ENCODE measurements around the gene WDFY4. TPM values are rescaled to one million over a fixed set of nuclear protein-coding genes. Genes with fewer than 3 reads are reported as not detected.

Gene WDFY4
- total and polyA plus RNA-seq, 2 of the 13 experiments (the other 11 are each of a cell fraction or from before 2014, with no cell fraction given): not detected

DNA sequence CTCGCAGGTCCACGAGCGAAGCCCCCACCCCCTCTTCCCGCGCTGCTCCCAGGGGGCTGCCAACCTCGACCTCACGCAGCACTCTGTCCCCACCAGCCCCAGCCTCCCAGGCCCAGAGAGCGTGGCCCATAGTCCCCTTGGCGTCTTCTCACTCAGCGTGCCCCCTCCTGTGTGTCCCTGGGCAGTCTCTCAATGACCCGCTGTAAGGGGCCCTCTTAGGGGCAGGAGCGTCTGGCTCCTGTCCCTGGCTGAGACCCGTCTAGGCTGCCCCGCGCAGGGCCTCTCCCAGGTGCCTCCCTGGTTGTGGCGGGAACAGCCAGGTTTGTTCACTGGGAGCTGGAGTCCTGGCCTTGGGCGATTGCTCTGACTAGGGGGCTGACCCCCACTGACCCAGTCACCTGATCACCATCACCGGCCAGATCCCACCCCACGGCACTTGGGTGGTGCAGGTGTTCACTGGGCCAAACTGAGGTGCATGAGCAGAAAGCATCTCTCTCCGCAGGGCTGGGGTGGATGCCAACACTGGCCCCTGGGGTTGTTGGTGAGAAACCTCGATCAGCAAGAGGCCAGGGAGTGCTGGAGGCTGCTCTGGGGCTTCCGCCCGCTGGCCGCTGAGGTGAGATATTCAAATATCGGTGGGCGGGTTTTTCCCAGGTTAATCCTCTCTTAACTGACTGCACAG lies 12.6 kb upstream of the WDFY4 start (continued):
- TF ChIP-seq, protein P1, sequence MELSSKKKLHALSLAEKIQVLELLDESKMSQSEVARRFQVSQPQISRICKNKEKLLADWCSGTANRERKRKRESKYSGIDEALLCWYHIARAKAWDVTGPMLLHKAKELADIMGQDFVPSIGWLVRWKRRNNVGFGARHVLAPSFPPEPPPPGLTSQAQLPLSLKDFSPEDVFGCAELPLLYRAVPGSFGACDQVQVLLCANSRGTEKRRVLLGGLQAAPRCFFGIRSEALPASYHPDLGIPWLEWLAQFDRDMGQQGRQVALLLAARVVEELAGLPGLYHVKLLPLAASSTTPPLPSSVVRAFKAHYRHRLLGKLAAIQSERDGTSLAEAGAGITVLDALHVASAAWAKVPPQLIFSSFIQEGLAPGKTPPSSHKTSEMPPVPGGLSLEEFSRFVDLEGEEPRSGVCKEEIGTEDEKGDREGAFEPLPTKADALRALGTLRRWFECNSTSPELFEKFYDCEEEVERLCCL (CRISPR knock-in tag; IDR thresholded peaks at IDR 0.05; ENCODE audit: borderline replicate concordance): no peak
- no peak for TF ChIP-seq BRCA1 (CRISPR knock-in tag; IDR thresholded peaks at IDR 0.05)
- TF ChIP-seq, protein P2, sequence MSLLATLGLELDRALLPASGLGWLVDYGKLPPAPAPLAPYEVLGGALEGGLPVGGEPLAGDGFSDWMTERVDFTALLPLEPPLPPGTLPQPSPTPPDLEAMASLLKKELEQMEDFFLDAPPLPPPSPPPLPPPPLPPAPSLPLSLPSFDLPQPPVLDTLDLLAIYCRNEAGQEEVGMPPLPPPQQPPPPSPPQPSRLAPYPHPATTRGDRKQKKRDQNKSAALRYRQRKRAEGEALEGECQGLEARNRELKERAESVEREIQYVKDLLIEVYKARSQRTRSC (CRISPR knock-in tag; IDR thresholded peaks at IDR 0.05; ENCODE audit: low read depth): no peak
- TF ChIP-seq SRSF1 (optimal IDR thresholded peaks at IDR 0.05; ENCODE audit: low read depth, low read length): no peak
- no peak for TF ChIP-seq ZNF562 (CRISPR knock-in tag; IDR thresholded peaks at IDR 0.05; ENCODE audit: borderline replicate concordance)
- no peak for TF ChIP-seq FIP1L1 (IDR thresholded peaks at IDR 0.05; ENCODE audit: borderline replicate concordance, insufficient read depth, low read depth, low read length)
- no peak for TF ChIP-seq THAP11 (CRISPR knock-in tag; IDR thresholded peaks at IDR 0.05)

DNA sequence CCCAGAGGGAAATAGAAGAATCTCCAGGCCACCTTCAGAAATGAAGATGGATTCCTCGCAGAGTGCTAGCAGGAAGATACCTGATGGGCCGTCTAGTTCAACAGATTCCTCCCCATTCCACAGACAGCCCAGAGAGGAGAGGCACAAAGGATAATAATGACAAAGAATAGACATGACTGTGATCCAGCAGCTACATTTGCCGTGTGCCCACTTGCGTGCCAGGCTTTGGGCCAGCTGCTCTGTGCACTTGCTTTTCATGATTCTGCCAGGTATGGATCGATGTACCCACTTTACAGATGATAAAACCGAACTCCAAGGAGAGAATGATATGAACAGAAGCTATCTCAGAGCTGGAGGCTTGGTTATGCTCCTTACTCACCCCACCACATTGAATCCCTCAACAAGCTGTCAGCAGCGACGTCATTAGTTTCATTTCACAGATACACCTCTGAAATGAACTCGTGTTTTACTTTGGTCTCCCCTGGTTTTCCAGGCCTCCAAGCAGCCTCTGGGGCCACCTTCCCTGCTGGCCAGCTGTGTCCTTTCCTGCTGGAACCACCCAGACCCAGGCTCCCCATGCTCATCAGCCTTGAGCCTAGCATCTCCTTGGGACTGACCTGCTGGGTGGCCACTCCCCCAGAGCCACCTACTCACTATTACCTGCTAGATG lies 11.9 kb upstream of the WDFY4 start:
- Histone ChIP-seq H3K4me3 (replicated peaks in 1 of 3; ENCODE audit: insufficient read depth in 1 of 3, low read depth in 2 of 3, low read length in 3 of 3) (no peak overlapping the region), H3K9me3 (ENCODE audit: low read length) (peaks cover 3% of the 10 kb centered on the region), H3K27ac (ENCODE audit: extremely low read length, insufficient read depth, low read length) (no peak overlapping the region), H3K36me3 (replicated peaks in 1 of 2; ENCODE audit: control insufficient read depth in 1 of 2, insufficient read depth in 2 of 2, low read length in 2 of 2) (no peaks in the 10 kb centered on the region), H3K9ac (ENCODE audit: insufficient read depth, low read depth, low read length) (no peak overlapping the region), H3K79me2 (ENCODE audit: insufficient read depth, low read length) (no peaks in the 10 kb centered on the region), H3K4me1 (ENCODE audit: insufficient read depth, low read length) (no peaks in the 10 kb centered on the region), H3K4me2 (ENCODE audit: low read depth, low read length) (no peak overlapping the region), H3K27me3 (ENCODE audit: control insufficient read depth in 1 of 2, insufficient read depth in 2 of 2, low read length in 2 of 2) (peaks cover 0 to 8% of the 10 kb centered on the region in 2 experiments; a peak in 2 of 5 replicates), H4K20me1 (ENCODE audit: insufficient read depth, low read length) (0 out of 2 replicates have a peak, but pooled peaks cover 2% of the 10 kb centered on the region), H2AFZ (ENCODE audit: low read length) (peak overlapping the region; percentile 15)
- intact Hi-C loops (cut with micrococcal nuclease; ENCODE audit: unreplicated experiment) (no loop called here), in situ Hi-C loops (cut with HindIII; ENCODE audit: extremely low pct_ligation_motif_present, low pct_unique_long_range_greater_than_20kb) (loop anchor here (25.0 kb wide), 1 partner anchor 310 kb away; no protein-coding TSS in a partner anchor)
- 39% methylated on average over 8 of the region's 9 CpGs for WGBS (ENCODE audit: low lambda C conversion rate)
- ChIA-PET POLR2A (no interaction called here), CTCF (ENCODE audit: low intra/inter-chr PET ratio, low total read pairs) (no interaction called here)
- FAIRE-seq (no peak), DNase-seq (ENCODE audit: low spot score) (no peak), ATAC-seq (no peak)
- BruUV-seq (replicated peaks): no TSS peak
- TF ChIP-seq, protein P3, sequence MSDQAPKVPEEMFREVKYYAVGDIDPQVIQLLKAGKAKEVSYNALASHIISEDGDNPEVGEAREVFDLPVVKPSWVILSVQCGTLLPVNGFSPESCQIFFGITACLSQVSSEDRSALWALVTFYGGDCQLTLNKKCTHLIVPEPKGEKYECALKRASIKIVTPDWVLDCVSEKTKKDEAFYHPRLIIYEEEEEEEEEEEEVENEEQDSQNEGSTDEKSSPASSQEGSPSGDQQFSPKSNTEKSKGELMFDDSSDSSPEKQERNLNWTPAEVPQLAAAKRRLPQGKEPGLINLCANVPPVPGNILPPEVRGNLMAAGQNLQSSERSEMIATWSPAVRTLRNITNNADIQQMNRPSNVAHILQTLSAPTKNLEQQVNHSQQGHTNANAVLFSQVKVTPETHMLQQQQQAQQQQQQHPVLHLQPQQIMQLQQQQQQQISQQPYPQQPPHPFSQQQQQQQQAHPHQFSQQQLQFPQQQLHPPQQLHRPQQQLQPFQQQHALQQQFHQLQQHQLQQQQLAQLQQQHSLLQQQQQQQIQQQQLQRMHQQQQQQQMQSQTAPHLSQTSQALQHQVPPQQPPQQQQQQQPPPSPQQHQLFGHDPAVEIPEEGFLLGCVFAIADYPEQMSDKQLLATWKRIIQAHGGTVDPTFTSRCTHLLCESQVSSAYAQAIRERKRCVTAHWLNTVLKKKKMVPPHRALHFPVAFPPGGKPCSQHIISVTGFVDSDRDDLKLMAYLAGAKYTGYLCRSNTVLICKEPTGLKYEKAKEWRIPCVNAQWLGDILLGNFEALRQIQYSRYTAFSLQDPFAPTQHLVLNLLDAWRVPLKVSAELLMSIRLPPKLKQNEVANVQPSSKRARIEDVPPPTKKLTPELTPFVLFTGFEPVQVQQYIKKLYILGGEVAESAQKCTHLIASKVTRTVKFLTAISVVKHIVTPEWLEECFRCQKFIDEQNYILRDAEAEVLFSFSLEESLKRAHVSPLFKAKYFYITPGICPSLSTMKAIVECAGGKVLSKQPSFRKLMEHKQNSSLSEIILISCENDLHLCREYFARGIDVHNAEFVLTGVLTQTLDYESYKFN (CRISPR knock-in tag; conservative IDR thresholded peaks at IDR 0.05): no peak
- no peak for TF ChIP-seq ZEB1 (IDR thresholded peaks at IDR 0.05; ENCODE audit: insufficient replicate concordance, low read depth)
- TF ChIP-seq ZBTB42 (CRISPR knock-in tag; IDR thresholded peaks at IDR 0.05): no peak
- no peak for TF ChIP-seq KLF15 (CRISPR knock-in tag; IDR thresholded peaks at IDR 0.05; ENCODE audit: borderline replicate concordance)
- no peak for TF ChIP-seq ZMYM3 (CRISPR knock-in tag; IDR thresholded peaks at IDR 0.05)
- peak; percentile 36; the same call in 1 of the 2 replicates for TF ChIP-seq ATF7 (IDR thresholded peaks at IDR 0.05)
- no peak for TF ChIP-seq ATF7 (CRISPR knock-in tag; IDR thresholded peaks at IDR 0.05)
- no peak for TF ChIP-seq ZBTB3 (CRISPR knock-in tag; IDR thresholded peaks at IDR 0.05; ENCODE audit: borderline replicate concordance, low read depth)

Measured in HepG2 (cell line).